ENCODE results near the gene VCP. TPM values are rescaled to one million over a fixed set of nuclear protein-coding genes. Genes with fewer than 3 reads are reported as not detected.

Gene VCP
- 170 TPM for total RNA-seq (2021; ENCODE audit: unreplicated experiment)
- polyA plus RNA-seq (2012) = 169 and 178 TPM in 2 replicates
- Bru-seq, nascent RNA = percentile 97 among the genes with signal in this experiment
- BruChase-seq, experiment 1, labeled RNA remaining after a 6-hour chase = percentile 98 among the genes with signal in this experiment
- percentile 96 among the genes with signal in this experiment for BruChase-seq, experiment 2, labeled RNA remaining after a 2-hour chase
- long read RNA-seq, full-length matches to known transcripts = 813 of 1,009 reads
- long read RNA-seq, partial matches to known transcripts = 60 of 1,009 reads
- long read RNA-seq, other reads (novel, unspliced or antisense) = 136 of 1,009 reads

DNA sequence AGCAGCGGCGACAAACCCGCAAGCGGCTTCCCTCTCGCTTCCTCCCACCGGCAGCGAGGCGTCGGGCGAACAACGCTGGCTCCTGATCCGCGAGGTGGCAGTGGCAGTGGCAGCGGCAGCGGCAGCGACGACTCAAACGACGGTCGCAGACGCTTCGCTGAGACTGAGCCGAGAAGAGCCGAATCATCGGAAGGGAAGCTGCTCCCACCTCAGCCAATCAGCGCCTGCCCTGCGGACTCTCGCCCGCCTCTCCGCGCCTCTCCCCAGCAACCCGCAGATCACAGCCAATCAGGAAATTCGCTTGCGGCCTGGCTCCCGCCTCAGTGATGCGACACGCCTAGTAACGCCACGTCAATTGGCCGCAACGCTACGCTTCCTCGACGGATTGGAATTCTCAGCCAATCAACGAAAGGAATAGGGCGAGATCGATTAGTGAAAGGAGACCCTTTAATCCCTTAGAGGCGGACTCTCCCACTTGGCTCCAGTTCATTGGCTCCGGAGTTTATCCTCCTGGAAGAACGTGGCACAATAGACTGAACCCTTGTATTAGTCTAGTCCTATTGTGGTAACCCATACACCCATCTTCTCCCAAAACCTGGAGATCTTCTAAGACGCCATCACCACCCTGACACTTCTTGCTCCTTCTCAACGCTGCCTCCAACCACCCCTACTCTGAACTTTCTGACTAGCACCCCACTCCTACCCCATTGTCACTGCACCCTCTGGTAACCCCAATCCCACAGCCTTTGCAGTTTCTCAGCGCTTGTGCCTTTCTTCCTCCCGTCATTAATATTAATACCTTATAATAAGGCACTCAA, at the start of gene VCP:
Gene VCP (minus strand): TSS at position 165 of the 818 bp plus-strand sequence. CDS start 272 bp downstream, outside the sequence.
- Histone ChIP-seq H3K9me3 (ENCODE audit: control insufficient read depth in 1 of 2, insufficient read depth in 1 of 2, low read depth in 1 of 2, low read length in 2 of 2) (no peaks in the 10 kb centered on the region), H3K4me1 (ENCODE audit: control insufficient read depth in 1 of 2, insufficient read depth in 2 of 2, low read length in 2 of 2) (peaks cover 11 to 24% of the 10 kb centered on the region in 2 experiments), H3K9me2 (ENCODE audit: insufficient read depth) (no peaks in the 10 kb centered on the region), H3K4me3 (replicated peaks in 1 of 2; ENCODE audit: low read depth in 1 of 2, low read length in 2 of 2) (peak within 1 kb of the TSS; percentile 92 to 95), H2AFZ (ENCODE audit: low read depth, low read length, poor library complexity, severe bottlenecking) (no peak within 1 kb of the TSS), H3K27ac (ENCODE audit: low read depth, low read length) (peak within 1 kb of the TSS; percentile 100), H3K79me2 (ENCODE audit: insufficient read depth, low read length) (peaks cover 64% of the 10 kb centered on the region), H3K9ac (ENCODE audit: low read length) (peak within 1 kb of the TSS; percentile 97), H3K4me2 (ENCODE audit: low read length) (peak within 1 kb of the TSS; percentile 81), H3K27me3 (ENCODE audit: insufficient read depth, low read length) (no peaks in the 10 kb centered on the region), H4K20me1 (ENCODE audit: insufficient read depth) (peaks cover 24% of the 10 kb centered on the region; the same call in 1 of the 2 replicates), H3K36me3 (ENCODE audit: control insufficient read depth in 1 of 2, insufficient read depth in 2 of 2, low read length in 2 of 2) (peaks cover 11 to 60% of the 10 kb centered on the region in 2 experiments; a peak in 3 of 4 replicates)
- ChIA-PET CTCF (interaction anchor here (0.5 to 2.9 kb wide), 7 partner anchors 22 to 1259 kb away, joined by 3 to 13 read pairs (median 3); partner anchors contain the start of genes ATOSB, DNAJB5 and PIGO), POLR2A (interaction anchor here (0.6 to 1.8 kb wide), 10 partner anchors 8 to 618 kb away, joined by 3 to 11 read pairs (median 4); partner anchors contain the start of genes ATOSB and FANCG), RAD21 (ENCODE audit: low non-redundant PET in 1 of 2, low total read pairs in 2 of 2, uncharacterized antibody in 2 of 2, unreplicated experiment in 2 of 2) (no interaction called here)
- peak; percentile 89 for ATAC-seq
- intact Hi-C loops (cut with micrococcal nuclease) = loop anchor here (2.0 kb wide), 1 partner anchor 38 kb away; no protein-coding TSS in a partner anchor
- BruUV-seq (replicated peaks) = TSS peak; percentile 89
- peak; percentile 99 for DNase-seq (ENCODE audit: low read depth, low spot score)
- TF ChIP-seq POLR2AphosphoS5 (IDR thresholded peaks at IDR 0.05; ENCODE audit: low read depth, low read length) = peak; percentile 89
- peak; percentile 82 for TF ChIP-seq POLR2A (IDR thresholded peaks at IDR 0.05; ENCODE audit: borderline replicate concordance, extremely low read depth, insufficient read depth, insufficient read length)
- TF ChIP-seq, protein P1, sequence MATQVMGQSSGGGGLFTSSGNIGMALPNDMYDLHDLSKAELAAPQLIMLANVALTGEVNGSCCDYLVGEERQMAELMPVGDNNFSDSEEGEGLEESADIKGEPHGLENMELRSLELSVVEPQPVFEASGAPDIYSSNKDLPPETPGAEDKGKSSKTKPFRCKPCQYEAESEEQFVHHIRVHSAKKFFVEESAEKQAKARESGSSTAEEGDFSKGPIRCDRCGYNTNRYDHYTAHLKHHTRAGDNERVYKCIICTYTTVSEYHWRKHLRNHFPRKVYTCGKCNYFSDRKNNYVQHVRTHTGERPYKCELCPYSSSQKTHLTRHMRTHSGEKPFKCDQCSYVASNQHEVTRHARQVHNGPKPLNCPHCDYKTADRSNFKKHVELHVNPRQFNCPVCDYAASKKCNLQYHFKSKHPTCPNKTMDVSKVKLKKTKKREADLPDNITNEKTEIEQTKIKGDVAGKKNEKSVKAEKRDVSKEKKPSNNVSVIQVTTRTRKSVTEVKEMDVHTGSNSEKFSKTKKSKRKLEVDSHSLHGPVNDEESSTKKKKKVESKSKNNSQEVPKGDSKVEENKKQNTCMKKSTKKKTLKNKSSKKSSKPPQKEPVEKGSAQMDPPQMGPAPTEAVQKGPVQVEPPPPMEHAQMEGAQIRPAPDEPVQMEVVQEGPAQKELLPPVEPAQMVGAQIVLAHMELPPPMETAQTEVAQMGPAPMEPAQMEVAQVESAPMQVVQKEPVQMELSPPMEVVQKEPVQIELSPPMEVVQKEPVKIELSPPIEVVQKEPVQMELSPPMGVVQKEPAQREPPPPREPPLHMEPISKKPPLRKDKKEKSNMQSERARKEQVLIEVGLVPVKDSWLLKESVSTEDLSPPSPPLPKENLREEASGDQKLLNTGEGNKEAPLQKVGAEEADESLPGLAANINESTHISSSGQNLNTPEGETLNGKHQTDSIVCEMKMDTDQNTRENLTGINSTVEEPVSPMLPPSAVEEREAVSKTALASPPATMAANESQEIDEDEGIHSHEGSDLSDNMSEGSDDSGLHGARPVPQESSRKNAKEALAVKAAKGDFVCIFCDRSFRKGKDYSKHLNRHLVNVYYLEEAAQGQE (IDR thresholded peaks at IDR 0.05; ENCODE audit: low read depth) = no peak
- TF ChIP-seq CEBPB (IDR thresholded peaks at IDR 0.05; ENCODE audit: low read depth) = no peak
